Mesenchymal stem cell (in vitro differentiated cells and primary cell): ENCODE results near the gene PIWIL1. TPM values are rescaled to one million over a fixed set of nuclear protein-coding genes. Genes with fewer than 3 reads are reported as not detected.

Source experiments
- DNase-seq: peaks from one replicate; pipeline ENCODE4 v3.0.0-alpha.2; 2013
- H2AFZ ChIP-seq: one replicate; pipeline ENCODE4 v1.6.1; 2013; ENCODE audit warnings: low read depth, mild to moderate bottlenecking, control low read depth, inconsistent platforms, low read length, moderate library complexity
- H2AK5ac ChIP-seq: 2 replicates; pipeline ENCODE4 v1.6.1; 2013; ENCODE audit warnings: low read length, moderate library complexity, mild to moderate bottlenecking, inconsistent platforms; ENCODE audit not compliant: severe bottlenecking
- H2BK120ac ChIP-seq: one replicate; pipeline ENCODE4 v1.6.1; 2013; ENCODE audit warnings: low read depth, mild to moderate bottlenecking, inconsistent platforms, low read length, moderate library complexity
- H2BK12ac ChIP-seq, 2 experiments: one replicate each; pipeline ENCODE4 v1.6.1; 2013; ENCODE audit warnings: inconsistent platforms in 2 of 2, low read length in 2 of 2, mild to moderate bottlenecking in 2 of 2, moderate library complexity in 2 of 2, control low read depth in 1 of 2
- H2BK15ac ChIP-seq: one replicate; pipeline ENCODE4 v1.6.1; 2013; ENCODE audit warnings: mild to moderate bottlenecking, low read depth, inconsistent platforms; ENCODE audit not compliant: poor library complexity, severe bottlenecking
- H2BK5ac ChIP-seq: 2 replicates; pipeline ENCODE4 v1.6.1; 2013; ENCODE audit warnings: low read depth, mild to moderate bottlenecking, low read length, control low read depth, inconsistent platforms; ENCODE audit not compliant: poor library complexity, severe bottlenecking
- H3K14ac ChIP-seq, 2 experiments: one replicate each; pipeline ENCODE4 v1.6.1; 2013; ENCODE audit warnings: inconsistent platforms in 2 of 2, low read length in 2 of 2, control low read depth in 1 of 2, mild to moderate bottlenecking in 1 of 2, moderate library complexity in 1 of 2
- H3K18ac ChIP-seq, 2 experiments: one replicate each; pipeline ENCODE4 v1.6.1; 2013; ENCODE audit warnings: inconsistent platforms in 2 of 2, low read length in 2 of 2, control low read depth in 1 of 2, low read depth in 1 of 2, mild to moderate bottlenecking in 1 of 2
- H3K23ac ChIP-seq, 2 experiments: one replicate each; pipeline ENCODE4 v1.6.1; 2013; ENCODE audit warnings: inconsistent platforms in 2 of 2, low read length in 2 of 2, mild to moderate bottlenecking in 2 of 2, moderate library complexity in 2 of 2, control low read depth in 1 of 2
- H3K27ac ChIP-seq: 2 replicates; pipeline ENCODE4 v1.5.1; 2013; ENCODE audit warnings: mild to moderate bottlenecking, moderate library complexity, low read length, control low read depth, inconsistent platforms; ENCODE audit not compliant: poor library complexity, severe bottlenecking
- H3K27me3 ChIP-seq, 2 experiments: 2 replicates each; pipeline versions ENCODE4 v1.6.1 to v1.7.0; 2013; ENCODE audit warnings: low read length in 2 of 2, mild to moderate bottlenecking in 2 of 2, moderate library complexity in 2 of 2, control low read depth in 1 of 2, inconsistent platforms in 1 of 2; ENCODE audit not compliant: control insufficient read depth in 1 of 2, insufficient read depth in 1 of 2
- H3K36me3 ChIP-seq, 2 experiments: 2 replicates each; pipeline versions ENCODE4 v1.6.1 to v1.7.0; 2013; ENCODE audit warnings: low read length in 2 of 2, control low read depth in 1 of 2, inconsistent platforms in 1 of 2, low read depth in 1 of 2, mild to moderate bottlenecking in 1 of 2; ENCODE audit not compliant: insufficient read depth in 2 of 2, control insufficient read depth in 1 of 2
- H3K4ac ChIP-seq, 2 experiments: one replicate each; pipeline ENCODE4 v1.6.1; 2013; ENCODE audit warnings: inconsistent platforms in 2 of 2, low read length in 2 of 2, mild to moderate bottlenecking in 2 of 2, moderate library complexity in 2 of 2, control low read depth in 1 of 2, low read depth in 1 of 2
- H3K4me1 ChIP-seq: 2 replicates; pipeline ENCODE4 v1.6.1; 2013; ENCODE audit warnings: low read depth, low read length, control low read depth; ENCODE audit not compliant: control insufficient read depth, insufficient read depth
- H3K4me2 ChIP-seq: 2 replicates; pipeline ENCODE4 v1.6.1; 2013; ENCODE audit warnings: low read length, mild to moderate bottlenecking, inconsistent platforms; ENCODE audit not compliant: poor library complexity, severe bottlenecking
- H3K4me3 ChIP-seq, 2 experiments: 2 replicates each; pipeline versions ENCODE4 v1.5.1 to v1.7.0; 2013; ENCODE audit warnings: low read length in 2 of 2, mild to moderate bottlenecking in 2 of 2, control low read depth in 1 of 2, low read depth in 1 of 2; ENCODE audit not compliant: insufficient read depth in 1 of 2
- H3K79me1 ChIP-seq: replicated peaks from 2 replicates; pipeline ENCODE4 v1.6.1; 2013; ENCODE audit warnings: mild to moderate bottlenecking, control low read depth, low read length, inconsistent platforms; ENCODE audit not compliant: poor library complexity, severe bottlenecking
- H3K9ac ChIP-seq: 2 replicates; pipeline ENCODE4 v1.7.0; 2013; ENCODE audit warnings: mild to moderate bottlenecking, low read length, moderate library complexity
- H3K9me3 ChIP-seq: 2 replicates; pipeline ENCODE4 v1.7.0; 2013; ENCODE audit warnings: mild to moderate bottlenecking, low read length; ENCODE audit not compliant: control insufficient read depth
- H4K8ac ChIP-seq: one replicate; pipeline ENCODE4 v1.6.1; 2013; ENCODE audit warnings: inconsistent platforms, mild to moderate bottlenecking, low read length, moderate library complexity
- H4K91ac ChIP-seq: one replicate; pipeline ENCODE4 v1.6.1; 2013; ENCODE audit warnings: mild to moderate bottlenecking, low read length, inconsistent platforms
- WGBS: methylation state at CpG from one replicate; pipeline ENCODE4 v1.1.7; 2013; ENCODE audit warnings: mixed read lengths; 5-methylcytosine and 5-hydroxymethylcytosine counted together
- polyA plus RNA-seq, 2 experiments: library from polyadenylated mRNA; stranded (reverse); fragments of 200-250 nt; gene quantifications; one replicate each; pipeline ENCODE4 v1.2.3, GENCODE V29; 2013

PIWIL1 gene
- polyA plus RNA-seq (2013, experiment 1 of 2): not detected
- not detected for polyA plus RNA-seq (2013, experiment 2 of 2)

- Histone ChIP-seq H4K8ac (no peak within 1 kb of the TSS), H2BK12ac (no peak within 1 kb of the TSS), H3K4me2 (no peak within 1 kb of the TSS), H2AK5ac (no peak within 1 kb of the TSS), H3K4ac (no peak within 1 kb of the TSS), H3K23ac (no peak within 1 kb of the TSS), H3K27ac (no peak within 1 kb of the TSS), H3K9me3 (peaks cover 7% of the 10 kb centered on the region), H4K91ac (no peak within 1 kb of the TSS), H3K4me1 (no peaks in the 10 kb centered on the region), H2BK15ac (no peak within 1 kb of the TSS), H3K4me3 (no peak within 1 kb of the TSS), H2BK120ac (no peak within 1 kb of the TSS), H3K36me3 (no peaks in the 10 kb centered on the region), H3K79me1 (no peaks in the 10 kb centered on the region), H2BK5ac (no peak within 1 kb of the TSS), H2AFZ (no peak within 1 kb of the TSS), H3K9ac (no peak within 1 kb of the TSS), H3K27me3 (peaks cover 0 to 31% of the 10 kb centered on the region in 2 experiments), H3K18ac (no peak within 1 kb of the TSS), H3K14ac (no peak within 1 kb of the TSS)
- 94% methylated on average over 68 of the region's 79 CpGs for WGBS
- DNase-seq: no peak
Measured at GRCh38 chr12:130337488-130338303, at the start of gene PIWIL1. PIWIL1 (plus strand) TSS chr12:130337887; CDS start chr12:130342592, 4,705 bp downstream.

DNA sequence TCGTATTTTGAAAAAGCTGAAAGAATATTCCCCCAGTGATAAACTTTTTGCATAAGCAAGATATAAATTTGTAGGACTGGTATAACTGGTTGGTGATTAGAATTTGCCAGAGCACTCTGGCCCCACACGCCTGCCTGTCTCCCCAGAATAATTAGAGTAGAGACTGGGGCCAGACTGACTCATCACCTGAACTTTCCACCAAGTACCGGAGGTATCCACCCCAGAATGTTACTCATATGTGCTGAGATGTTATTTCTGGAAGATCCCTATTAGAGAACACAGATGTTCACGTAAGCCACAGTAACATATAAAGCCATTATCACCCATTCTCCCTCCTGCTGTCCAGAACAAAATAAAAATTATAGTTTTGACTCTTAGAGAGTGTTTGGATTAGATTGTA is 49.5 kb upstream of the PIWIL1 start:
- H3K9me3 ChIP-seq: peaks cover 12% of the 10 kb centered on the region
- no peak overlapping the region for H2AFZ ChIP-seq
- no peak overlapping the region for H3K23ac ChIP-seq
- H3K79me1 ChIP-seq: no peaks in the 10 kb centered on the region
- no peak overlapping the region for H2BK12ac ChIP-seq
- peaks cover 0 to 4% of the 10 kb centered on the region in 2 experiments for H3K27me3 ChIP-seq
- H2BK5ac ChIP-seq: no peak overlapping the region
- H3K4me2 ChIP-seq: no peak overlapping the region
- no peak overlapping the region for H3K14ac ChIP-seq
- H3K4me1 ChIP-seq: no peaks in the 10 kb centered on the region
- no peak overlapping the region for H3K18ac ChIP-seq
- H2BK120ac ChIP-seq: no peak overlapping the region
- no peak overlapping the region for H4K91ac ChIP-seq
- DNase-seq: no peak
- H4K8ac ChIP-seq: no peak overlapping the region
- H2BK15ac ChIP-seq: no peak overlapping the region
- H3K4ac ChIP-seq: no peak overlapping the region
- no peak overlapping the region for H3K27ac ChIP-seq
- no peaks in the 10 kb centered on the region for H3K36me3 ChIP-seq
- H3K4me3 ChIP-seq: no peak overlapping the region
- H2AK5ac ChIP-seq: no peak overlapping the region
- H3K9ac ChIP-seq: no peak overlapping the region
- 57% methylated on average over 3 of the region's 4 CpGs for WGBS

GRCh38 chr12:130288691-130289090 is 49.0 kb upstream of the PIWIL1 start:
- Histone ChIP-seq H3K9ac (no peak overlapping the region), H3K27me3 (peaks cover 0 to 4% of the 10 kb centered on the region in 2 experiments), H2BK120ac (no peak overlapping the region), H3K4me1 (no peaks in the 10 kb centered on the region), H4K8ac (no peak overlapping the region), H3K18ac (no peak overlapping the region), H2AK5ac (no peak overlapping the region), H3K23ac (no peak overlapping the region), H3K4ac (no peak overlapping the region), H3K4me3 (no peak overlapping the region), H2BK15ac (no peak overlapping the region), H3K9me3 (peaks cover 13% of the 10 kb centered on the region), H3K14ac (no peak overlapping the region), H3K36me3 (no peaks in the 10 kb centered on the region), H4K91ac (no peak overlapping the region), H3K27ac (no peak overlapping the region), H2BK5ac (no peak overlapping the region), H3K79me1 (no peaks in the 10 kb centered on the region), H2AFZ (no peak overlapping the region), H3K4me2 (no peak overlapping the region), H2BK12ac (no peak overlapping the region)
- no peak for DNase-seq
- WGBS: 81% methylated on average over 3 of the region's 6 CpGs

GRCh38 chr12:130290114-130290513 is 47.6 kb upstream of the PIWIL1 start:
- no peak overlapping the region for H2BK5ac ChIP-seq
- H3K14ac ChIP-seq: no peak overlapping the region
- H3K27me3 ChIP-seq: peaks cover 0 to 4% of the 10 kb centered on the region in 2 experiments
- H3K79me1 ChIP-seq: no peaks in the 10 kb centered on the region
- H3K36me3 ChIP-seq: no peaks in the 10 kb centered on the region
- H2AK5ac ChIP-seq: no peak overlapping the region
- H2BK120ac ChIP-seq: no peak overlapping the region
- no peak overlapping the region for H2AFZ ChIP-seq
- no peak for DNase-seq
- no peak overlapping the region for H3K18ac ChIP-seq
- H2BK12ac ChIP-seq: no peak overlapping the region
- no peak overlapping the region for H2BK15ac ChIP-seq
- H3K4me2 ChIP-seq: no peak overlapping the region
- no peaks in the 10 kb centered on the region for H3K4me1 ChIP-seq
- H3K4me3 ChIP-seq: no peak overlapping the region
- H3K4ac ChIP-seq: no peak overlapping the region
- H4K8ac ChIP-seq: no peak overlapping the region
- H3K23ac ChIP-seq: no peak overlapping the region
- H3K27ac ChIP-seq: no peak overlapping the region
- no peak overlapping the region for H3K9ac ChIP-seq
- H3K9me3 ChIP-seq: peaks cover 17% of the 10 kb centered on the region
- 73% methylated on average over 1 of the region's 1 CpG for WGBS
- no peak overlapping the region for H4K91ac ChIP-seq
